IPS-18c (cell line): Measurements from ENCODE around the gene MOB2.
"Not testable (repeated sequence)": the region's sequence is repeated elsewhere in the genome, so short reads cannot be mapped to it uniquely, and the experiment has no call there.

Experiments used
- H3K4me3 ChIP-seq: 2 replicates; pipeline ENCODE4 v1.7.0; 2013; ENCODE audit warnings: low read depth, mild to moderate bottlenecking, low read length, moderate library complexity; ENCODE audit not compliant: insufficient read depth
- H3K9me3 ChIP-seq: one replicate; pipeline ENCODE4 v1.6.1; 2013; ENCODE audit warnings: mild to moderate bottlenecking, low read length, moderate library complexity; ENCODE audit not compliant: control insufficient read depth, insufficient read depth

Gene MOB2

GRCh38 chr11:1428762-1429316 is 57.7 kb downstream of the MOB2 start:
- no peaks in the 10 kb centered on the region for H3K9me3 ChIP-seq
- no peak overlapping the region for H3K4me3 ChIP-seq

- Histone ChIP-seq H3K9me3 (peaks cover 2% of the 10 kb centered on the region), H3K4me3 (no peak overlapping the region)
Observed at GRCh38 chr11:1425439-1425838, 61.1 kb downstream of the MOB2 start.

GRCh38 chr11:1425006-1425405 is 61.6 kb downstream of the MOB2 start:
- H3K9me3 ChIP-seq: peaks cover 2% of the 10 kb centered on the region
- no peak overlapping the region for H3K4me3 ChIP-seq

- H3K9me3 ChIP-seq, H3K4me3 ChIP-seq: not testable (repeated sequence)
Observed at GRCh38 chr11:1423406-1423805, 63.2 kb downstream of the MOB2 start.

- Histone ChIP-seq H3K9me3 (peaks cover 4% of the 10 kb centered on the region), H3K4me3 (no peak overlapping the region)
Observed at GRCh38 chr11:1422981-1423380, 63.6 kb downstream of the MOB2 start.

- Histone ChIP-seq H3K9me3 (peaks cover 5% of the 10 kb centered on the region), H3K4me3 (no peak overlapping the region)
Observed at GRCh38 chr11:1422481-1422880, 64.1 kb downstream of the MOB2 start.

- Histone ChIP-seq H3K9me3 (peaks cover 16% of the 10 kb centered on the region), H3K4me3 (no peak overlapping the region)
Observed at GRCh38 chr11:1421291-1421690, 65.3 kb downstream of the MOB2 start.

- H3K4me3 ChIP-seq: no peak overlapping the region
- peaks cover 27% of the 10 kb centered on the region for H3K9me3 ChIP-seq
Observed at GRCh38 chr11:1419811-1420210, 66.8 kb downstream of the MOB2 start.
